ENCODE measurements around the gene USP32. TPM values are rescaled to one million over a fixed set of nuclear protein-coding genes. Genes with fewer than 3 reads are reported as not detected.
"Not testable (repeated sequence)": the region's sequence is repeated elsewhere in the genome, so short reads cannot be mapped to it uniquely, and the experiment has no call there.

USP32 gene
- polyA plus RNA-seq, 2 donors: 9.5 to 16.1 TPM

GRCh38 chr17:60188759-60189158 is 203.2 kb downstream of the USP32 start:
- H3K36me3 ChIP-seq (ENCODE audit: control insufficient read depth in 2 of 2, insufficient read depth in 2 of 2, low read length in 1 of 2): peaks cover 4% of the 10 kb centered on the region in 2 donors

GRCh38 chr17:60186846-60187745 is 204.8 kb downstream of the USP32 start:
- H3K27ac ChIP-seq (ENCODE audit: low read depth in 2 of 2, low read length in 1 of 2); H3K4me3 ChIP-seq (ENCODE audit: low read depth in 1 of 2, low read length in 2 of 2); H3K27me3 ChIP-seq (ENCODE audit: control insufficient read depth in 1 of 2, insufficient read depth in 2 of 2, low read length in 2 of 2); H3K36me3 ChIP-seq (ENCODE audit: control insufficient read depth in 2 of 2, insufficient read depth in 2 of 2, low read length in 1 of 2); H3K9me3 ChIP-seq (ENCODE audit: control insufficient read depth in 2 of 2, insufficient read depth in 1 of 2, low read depth in 1 of 2, low read length in 1 of 2); H3K4me1 ChIP-seq (ENCODE audit: control insufficient read depth in 2 of 2, insufficient read depth in 2 of 2, low read length in 1 of 2): not testable (repeated sequence)
- WGBS, 2 donors: 78 to 84% methylated on average over 7 of the region's 7 CpGs

More at GRCh38 chr17:60188759-60189158, 203.2 kb downstream of the USP32 start:
- Histone ChIP-seq H3K4me1 (ENCODE audit: control insufficient read depth in 2 of 2, insufficient read depth in 2 of 2, low read length in 1 of 2) (no peaks in the 10 kb centered on the region), H3K27me3 (ENCODE audit: control insufficient read depth in 1 of 2, insufficient read depth in 2 of 2, low read length in 2 of 2) (no peaks in the 10 kb centered on the region), H3K27ac (ENCODE audit: low read depth in 2 of 2, low read length in 1 of 2) (no peak overlapping the region), H3K4me3 (ENCODE audit: low read depth in 1 of 2, low read length in 2 of 2) (no peak overlapping the region), H3K9me3 (ENCODE audit: control insufficient read depth in 2 of 2, insufficient read depth in 1 of 2, low read depth in 1 of 2, low read length in 1 of 2) (no peaks in the 10 kb centered on the region)
- 79 to 92% methylated on average over 4 of the region's 4 CpGs for WGBS, 2 donors

DNA sequence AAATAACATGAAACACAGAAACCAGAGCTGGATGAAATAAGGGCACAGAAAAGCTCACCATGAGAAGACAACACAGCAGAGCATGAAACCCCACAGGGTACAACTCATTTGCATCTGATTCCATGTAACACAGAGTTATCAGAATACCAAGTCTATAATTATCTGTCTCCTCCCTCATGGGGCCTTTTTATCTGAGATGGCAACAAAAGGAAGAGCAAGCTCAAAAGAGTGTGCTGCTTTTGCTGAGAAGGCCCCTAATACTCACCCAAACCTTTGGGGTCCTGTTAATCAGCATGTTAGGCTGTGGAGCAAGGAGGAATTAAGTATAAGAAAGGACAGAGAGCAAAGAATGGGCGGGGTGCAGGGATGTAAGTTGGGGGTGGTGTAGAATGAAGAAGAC is 205.6 kb downstream of the USP32 start:
- H3K9me3 ChIP-seq (ENCODE audit: control insufficient read depth in 2 of 2, insufficient read depth in 1 of 2, low read depth in 1 of 2, low read length in 1 of 2); H3K36me3 ChIP-seq (ENCODE audit: control insufficient read depth in 2 of 2, insufficient read depth in 2 of 2, low read length in 1 of 2); H3K4me1 ChIP-seq (ENCODE audit: control insufficient read depth in 2 of 2, insufficient read depth in 2 of 2, low read length in 1 of 2); H3K27me3 ChIP-seq (ENCODE audit: control insufficient read depth in 1 of 2, insufficient read depth in 2 of 2, low read length in 2 of 2); H3K4me3 ChIP-seq (ENCODE audit: low read depth in 1 of 2, low read length in 2 of 2); H3K27ac ChIP-seq (ENCODE audit: low read depth in 2 of 2, low read length in 1 of 2): not testable (repeated sequence)
- WGBS, 2 donors: 91 to 95% methylated on average over 1 of the region's 1 CpG

GRCh38 chr17:60180380-60180779 is 211.6 kb downstream of the USP32 start:
- peaks cover 3 to 16% of the 10 kb centered on the region in 2 donors for H3K36me3 ChIP-seq (ENCODE audit: control insufficient read depth in 2 of 2, insufficient read depth in 2 of 2, low read length in 1 of 2)
- H3K4me1 ChIP-seq (ENCODE audit: control insufficient read depth in 2 of 2, insufficient read depth in 2 of 2, low read length in 1 of 2); H3K27me3 ChIP-seq (ENCODE audit: control insufficient read depth in 1 of 2, insufficient read depth in 2 of 2, low read length in 2 of 2); H3K27ac ChIP-seq (ENCODE audit: low read depth in 2 of 2, low read length in 1 of 2); H3K9me3 ChIP-seq (ENCODE audit: control insufficient read depth in 2 of 2, insufficient read depth in 1 of 2, low read depth in 1 of 2, low read length in 1 of 2); H3K4me3 ChIP-seq (ENCODE audit: low read depth in 1 of 2, low read length in 2 of 2): not testable (repeated sequence)
- 83 to 98% methylated on average over 1 of the region's 1 CpG for WGBS, 2 donors

GRCh38 chr17:60178180-60178579 is 213.8 kb downstream of the USP32 start:
- not testable (repeated sequence) for H3K4me3 ChIP-seq (ENCODE audit: low read depth in 1 of 2, low read length in 2 of 2); H3K27ac ChIP-seq (ENCODE audit: low read depth in 2 of 2, low read length in 1 of 2); H3K9me3 ChIP-seq (ENCODE audit: control insufficient read depth in 2 of 2, insufficient read depth in 1 of 2, low read depth in 1 of 2, low read length in 1 of 2); H3K27me3 ChIP-seq (ENCODE audit: control insufficient read depth in 1 of 2, insufficient read depth in 2 of 2, low read length in 2 of 2); H3K4me1 ChIP-seq (ENCODE audit: control insufficient read depth in 2 of 2, insufficient read depth in 2 of 2, low read length in 1 of 2)
- H3K36me3 ChIP-seq (ENCODE audit: control insufficient read depth in 2 of 2, insufficient read depth in 2 of 2, low read length in 1 of 2): peaks cover 3 to 13% of the 10 kb centered on the region in 2 donors
- 82 to 95% methylated on average over 2 of the region's 2 CpGs for WGBS, 2 donors

DNA sequence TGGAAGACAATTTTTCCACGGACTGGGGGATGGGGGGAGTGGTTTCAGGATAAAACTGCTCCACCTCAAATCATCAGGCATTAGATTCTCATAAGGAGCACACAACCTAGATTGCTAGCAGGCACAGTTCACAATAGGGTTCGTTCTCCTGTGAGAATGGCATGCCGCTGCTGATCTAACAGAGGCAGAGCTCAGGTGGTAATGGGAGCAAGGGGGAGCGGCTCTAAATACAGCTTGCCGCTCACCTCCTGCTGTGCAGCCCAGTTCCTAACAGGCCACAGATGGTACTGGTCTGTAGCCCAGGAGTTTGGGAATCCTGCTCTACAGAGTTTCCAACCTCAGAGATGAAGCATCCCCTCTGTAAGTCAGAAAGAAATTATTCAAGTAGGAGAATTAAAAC is 215.2 kb downstream of the USP32 start:
- H3K4me3 ChIP-seq (ENCODE audit: low read depth in 1 of 2, low read length in 2 of 2); H3K27ac ChIP-seq (ENCODE audit: low read depth in 2 of 2, low read length in 1 of 2); H3K9me3 ChIP-seq (ENCODE audit: control insufficient read depth in 2 of 2, insufficient read depth in 1 of 2, low read depth in 1 of 2, low read length in 1 of 2); H3K4me1 ChIP-seq (ENCODE audit: control insufficient read depth in 2 of 2, insufficient read depth in 2 of 2, low read length in 1 of 2); H3K27me3 ChIP-seq (ENCODE audit: control insufficient read depth in 1 of 2, insufficient read depth in 2 of 2, low read length in 2 of 2): not testable (repeated sequence)
- WGBS, 2 donors: 88 to 94% methylated on average over 5 of the region's 5 CpGs
- peaks cover 3 to 11% of the 10 kb centered on the region in 2 donors for H3K36me3 ChIP-seq (ENCODE audit: control insufficient read depth in 2 of 2, insufficient read depth in 2 of 2, low read length in 1 of 2)

- not testable (repeated sequence) for H3K4me1 ChIP-seq (ENCODE audit: control insufficient read depth in 2 of 2, insufficient read depth in 2 of 2, low read length in 1 of 2); H3K9me3 ChIP-seq (ENCODE audit: control insufficient read depth in 2 of 2, insufficient read depth in 1 of 2, low read depth in 1 of 2, low read length in 1 of 2); H3K27ac ChIP-seq (ENCODE audit: low read depth in 2 of 2, low read length in 1 of 2); H3K4me3 ChIP-seq (ENCODE audit: low read depth in 1 of 2, low read length in 2 of 2); H3K27me3 ChIP-seq (ENCODE audit: control insufficient read depth in 1 of 2, insufficient read depth in 2 of 2, low read length in 2 of 2)
- peaks cover 0 to 11% of the 10 kb centered on the region in 2 donors for H3K36me3 ChIP-seq (ENCODE audit: control insufficient read depth in 2 of 2, insufficient read depth in 2 of 2, low read length in 1 of 2)
- WGBS, 2 donors: 95 to 97% methylated on average over 6 of the region's 6 CpGs
These were observed 217.2 kb downstream of the USP32 start for GRCh38 chr17:60174767-60175166.

DNA sequence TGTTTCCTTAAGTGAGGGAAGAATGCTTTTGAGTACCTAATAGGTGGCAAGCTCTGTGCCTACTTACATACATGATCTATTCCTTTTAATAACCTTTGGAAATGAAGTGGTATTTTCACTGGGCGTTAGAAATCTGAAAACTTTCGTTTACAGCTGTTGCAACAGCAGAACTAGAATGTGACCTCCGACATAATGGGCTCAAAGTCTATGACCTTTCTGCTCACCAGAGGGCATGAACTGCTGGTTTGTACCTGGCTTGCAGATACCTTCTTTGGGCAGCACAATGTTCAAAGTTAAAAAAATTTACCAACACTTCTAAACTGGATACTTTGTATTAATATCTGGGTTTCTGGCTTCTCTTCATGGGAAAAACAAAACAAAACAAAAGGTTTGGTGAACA is 217.9 kb downstream of the USP32 start:
- H3K27ac ChIP-seq (ENCODE audit: low read depth in 2 of 2, low read length in 1 of 2): no peak overlapping the region
- no peaks in the 10 kb centered on the region for H3K27me3 ChIP-seq (ENCODE audit: control insufficient read depth in 1 of 2, insufficient read depth in 2 of 2, low read length in 2 of 2)
- no peak overlapping the region for H3K4me3 ChIP-seq (ENCODE audit: low read depth in 1 of 2, low read length in 2 of 2)
- H3K4me1 ChIP-seq (ENCODE audit: control insufficient read depth in 2 of 2, insufficient read depth in 2 of 2, low read length in 1 of 2): peaks cover 0 to 3% of the 10 kb centered on the region in 2 donors
- 73 to 81% methylated on average over 3 of the region's 3 CpGs for WGBS, 2 donors
- no peaks in the 10 kb centered on the region for H3K9me3 ChIP-seq (ENCODE audit: control insufficient read depth in 2 of 2, insufficient read depth in 1 of 2, low read depth in 1 of 2, low read length in 1 of 2)
- peaks cover 0 to 8% of the 10 kb centered on the region in 2 donors for H3K36me3 ChIP-seq (ENCODE audit: control insufficient read depth in 2 of 2, insufficient read depth in 2 of 2, low read length in 1 of 2)

- Histone ChIP-seq H3K9me3 (ENCODE audit: control insufficient read depth in 2 of 2, insufficient read depth in 1 of 2, low read depth in 1 of 2, low read length in 1 of 2) (no peaks in the 10 kb centered on the region), H3K36me3 (ENCODE audit: control insufficient read depth in 2 of 2, insufficient read depth in 2 of 2, low read length in 1 of 2) (peaks cover 0 to 6% of the 10 kb centered on the region in 2 donors), H3K4me1 (ENCODE audit: control insufficient read depth in 2 of 2, insufficient read depth in 2 of 2, low read length in 1 of 2) (peaks cover 0 to 3% of the 10 kb centered on the region in 2 donors), H3K27me3 (ENCODE audit: control insufficient read depth in 1 of 2, insufficient read depth in 2 of 2, low read length in 2 of 2) (no peaks in the 10 kb centered on the region), H3K27ac (ENCODE audit: low read depth in 2 of 2, low read length in 1 of 2) (no peak overlapping the region), H3K4me3 (ENCODE audit: low read depth in 1 of 2, low read length in 2 of 2) (no peak overlapping the region)
- 72% methylated on average over 2 of the region's 2 CpGs for WGBS, 2 donors
These were observed 218.6 kb downstream of the USP32 start for GRCh38 chr17:60173304-60173819.

DNA sequence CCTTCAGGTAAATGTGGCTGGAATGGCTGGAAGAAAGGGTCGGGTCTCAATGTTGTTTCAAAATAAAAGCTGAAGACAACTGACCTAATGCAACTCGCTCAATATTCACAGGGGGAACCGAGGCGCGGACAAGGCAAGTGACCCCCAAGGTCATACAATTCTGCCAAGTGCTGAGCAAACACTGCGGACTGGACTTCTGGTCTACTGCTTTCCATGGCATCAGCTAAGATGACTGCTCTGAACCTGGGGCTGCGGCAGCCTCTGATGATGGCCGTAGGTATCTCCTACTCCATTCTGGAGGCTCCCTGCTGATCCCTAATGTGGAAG is 220.2 kb downstream of the USP32 start:
- Histone ChIP-seq H3K4me3 (ENCODE audit: low read depth in 1 of 2, low read length in 2 of 2) (no peak overlapping the region), H3K4me1 (ENCODE audit: control insufficient read depth in 2 of 2, insufficient read depth in 2 of 2, low read length in 1 of 2) (peaks cover 0 to 3% of the 10 kb centered on the region in 2 donors), H3K27me3 (ENCODE audit: control insufficient read depth in 1 of 2, insufficient read depth in 2 of 2, low read length in 2 of 2) (no peaks in the 10 kb centered on the region), H3K36me3 (ENCODE audit: control insufficient read depth in 2 of 2, insufficient read depth in 2 of 2, low read length in 1 of 2) (peaks cover 0 to 2% of the 10 kb centered on the region in 2 donors), H3K27ac (ENCODE audit: low read depth in 2 of 2, low read length in 1 of 2) (no peak overlapping the region), H3K9me3 (ENCODE audit: control insufficient read depth in 2 of 2, insufficient read depth in 1 of 2, low read depth in 1 of 2, low read length in 1 of 2) (no peaks in the 10 kb centered on the region)
- 90 to 91% methylated on average over 8 of the region's 8 CpGs for WGBS, 2 donors

All from esophagus (tissue), 2 donors.